Vagina (tissue), 2 donors: ENCODE measurements around the gene AEBP1. TPM values are rescaled to one million over a fixed set of nuclear protein-coding genes. Genes with fewer than 3 reads are reported as not detected.
A peak's percentile ranks its signal among the peaks of the same experiment; 100 is the strongest.

Experiments used
- DNase-seq, 2 donors: peaks; one replicate each; pipeline ENCODE4 v3.0.0-alpha.2; 2017; ENCODE audit errors: extremely low spot score in 2 of 2
- H3K27ac ChIP-seq: fragments of 200-600 bp; sonication (generic); one replicate; pipeline ENCODE4 v1.5.1; 2019
- H3K27me3 ChIP-seq: fragments of 200-600 bp; sonication (generic); one replicate; pipeline ENCODE4 v1.5.1; 2019
- H3K36me3 ChIP-seq, 2 donors: fragments of 200-600 bp; sonication (generic); one replicate each; pipeline ENCODE4 v1.5.1; 2017 to 2019
- H3K4me1 ChIP-seq: fragments of 200-600 bp; sonication (generic); one replicate; pipeline ENCODE4 v1.5.1; 2019
- H3K4me3 ChIP-seq, 2 donors: fragments of 200-600 bp; sonication (generic); 1 replicate in 1 of 2; 2 replicates in 1 of 2; pipeline ENCODE4 v1.5.1; 2016 to 2019
- H3K9me3 ChIP-seq: fragments of 200-600 bp; sonication (generic); one replicate; pipeline ENCODE4 v1.5.1; 2019
- POLR2A ChIP-seq, 2 donors: fragments of 450-650 bp; IDR thresholded peaks; one replicate each; pipeline ENCODE4 v1.6.1; 2017; ENCODE audit warnings: antibody characterized with exemption in 2 of 2, mild to moderate bottlenecking in 2 of 2, moderate library complexity in 2 of 2
- POLR2AphosphoS5 ChIP-seq, 2 donors: sonication (generic); formaldehyde crosslinking; IDR thresholded peaks; one replicate each; pipeline ENCODE4 v1.9.0; 2017; ENCODE audit warnings: antibody characterized with exemption in 2 of 2, mild to moderate bottlenecking in 2 of 2, low read depth in 1 of 2; ENCODE audit not compliant: insufficient read depth in 1 of 2
- intact Hi-C: fragments of 100-400 bp; cut with DNase I; formaldehyde crosslinking; loops from one replicate; pipeline ENCODE4 v1.15.1; 2023
- total RNA-seq: library from RNA; depleted of rRNA; stranded (reverse); fragments of >200 nt; gene quantifications from one replicate; pipeline ENCODE4 v1.2.3, GENCODE V29; 2016
- TF ChIP-seq, protein P1 (sequence below), 3 experiments: fragments of 450-650 bp in 2 of 3; fragments of 200-600 bp in 1 of 3; sonication (generic) in 1 of 3; IDR thresholded peaks; one replicate each; pipeline ENCODE4 v1.5.1; 2017 to 2019; ENCODE audit warnings: antibody characterized with exemption in 3 of 3, mild to moderate bottlenecking in 2 of 3, moderate library complexity in 2 of 3

The AEBP1 gene
- total RNA-seq, 1 donor from 2014 or later, result 321 TPM

DNA sequence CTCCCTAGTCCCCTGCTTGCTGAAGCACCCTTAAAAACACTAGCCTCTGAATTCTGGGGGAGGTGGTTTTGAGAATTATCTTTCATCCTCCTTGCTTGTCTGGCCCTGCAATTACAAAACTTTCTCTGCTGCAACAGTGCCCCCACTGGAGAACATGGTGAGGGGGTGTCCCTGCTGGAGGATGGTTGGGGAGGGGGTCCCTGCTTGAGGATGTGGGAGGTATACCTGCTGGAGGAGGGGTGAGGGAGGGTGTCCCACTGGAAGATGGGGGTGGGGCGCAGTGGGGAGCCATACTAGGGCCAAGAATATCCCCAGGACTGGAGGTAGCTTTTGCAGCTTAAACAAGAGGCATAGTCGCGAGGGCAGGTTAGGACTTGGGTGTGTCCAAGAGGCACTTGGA is 18.6 kb upstream of the AEBP1 start:
- Histone ChIP-seq H3K27me3 (no peaks in the 10 kb centered on the region), H3K4me1 (peaks cover 77% of the 10 kb centered on the region), H3K27ac (peak overlapping the region; percentile 79), H3K4me3 (no peak overlapping the region), H3K9me3 (no peaks in the 10 kb centered on the region), H3K36me3 (peaks cover 0 to 1% of the 10 kb centered on the region in 2 donors)
- TF ChIP-seq POLR2AphosphoS5 (IDR thresholded peaks at IDR 0.05; ENCODE audit: insufficient read depth in 1 of 2, low read depth in 1 of 2) (no peak), POLR2A (IDR thresholded peaks at IDR 0.05) (no peak)
- TF ChIP-seq, protein P1, sequence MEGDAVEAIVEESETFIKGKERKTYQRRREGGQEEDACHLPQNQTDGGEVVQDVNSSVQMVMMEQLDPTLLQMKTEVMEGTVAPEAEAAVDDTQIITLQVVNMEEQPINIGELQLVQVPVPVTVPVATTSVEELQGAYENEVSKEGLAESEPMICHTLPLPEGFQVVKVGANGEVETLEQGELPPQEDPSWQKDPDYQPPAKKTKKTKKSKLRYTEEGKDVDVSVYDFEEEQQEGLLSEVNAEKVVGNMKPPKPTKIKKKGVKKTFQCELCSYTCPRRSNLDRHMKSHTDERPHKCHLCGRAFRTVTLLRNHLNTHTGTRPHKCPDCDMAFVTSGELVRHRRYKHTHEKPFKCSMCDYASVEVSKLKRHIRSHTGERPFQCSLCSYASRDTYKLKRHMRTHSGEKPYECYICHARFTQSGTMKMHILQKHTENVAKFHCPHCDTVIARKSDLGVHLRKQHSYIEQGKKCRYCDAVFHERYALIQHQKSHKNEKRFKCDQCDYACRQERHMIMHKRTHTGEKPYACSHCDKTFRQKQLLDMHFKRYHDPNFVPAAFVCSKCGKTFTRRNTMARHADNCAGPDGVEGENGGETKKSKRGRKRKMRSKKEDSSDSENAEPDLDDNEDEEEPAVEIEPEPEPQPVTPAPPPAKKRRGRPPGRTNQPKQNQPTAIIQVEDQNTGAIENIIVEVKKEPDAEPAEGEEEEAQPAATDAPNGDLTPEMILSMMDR (IDR thresholded peaks at IDR 0.05), result no peak
- intact Hi-C loops, result no loop called here
- no peak for DNase-seq

DNA sequence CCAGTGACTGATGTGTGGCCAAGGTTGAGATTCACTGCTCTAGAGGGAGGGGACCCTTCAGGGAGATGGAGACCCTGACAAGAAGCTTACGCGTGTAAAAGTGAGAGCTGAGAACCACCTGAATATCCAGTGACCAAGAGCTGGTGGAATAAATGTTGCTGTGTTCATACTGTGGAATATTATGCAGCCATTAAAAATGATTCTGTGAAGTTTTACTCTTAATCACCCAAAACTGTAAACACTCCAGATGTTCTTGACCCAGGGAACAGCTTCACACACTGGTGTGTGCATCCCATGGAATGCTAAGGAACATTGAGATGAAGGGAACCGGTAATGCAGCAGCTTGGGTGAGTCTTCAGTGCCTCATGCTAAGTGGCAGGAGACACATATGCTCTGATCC is 17.5 kb upstream of the AEBP1 start:
- intact Hi-C loops, result no loop called here
- peak overlapping the region; percentile 79 for H3K27ac ChIP-seq
- no peaks in the 10 kb centered on the region for H3K9me3 ChIP-seq

DNA sequence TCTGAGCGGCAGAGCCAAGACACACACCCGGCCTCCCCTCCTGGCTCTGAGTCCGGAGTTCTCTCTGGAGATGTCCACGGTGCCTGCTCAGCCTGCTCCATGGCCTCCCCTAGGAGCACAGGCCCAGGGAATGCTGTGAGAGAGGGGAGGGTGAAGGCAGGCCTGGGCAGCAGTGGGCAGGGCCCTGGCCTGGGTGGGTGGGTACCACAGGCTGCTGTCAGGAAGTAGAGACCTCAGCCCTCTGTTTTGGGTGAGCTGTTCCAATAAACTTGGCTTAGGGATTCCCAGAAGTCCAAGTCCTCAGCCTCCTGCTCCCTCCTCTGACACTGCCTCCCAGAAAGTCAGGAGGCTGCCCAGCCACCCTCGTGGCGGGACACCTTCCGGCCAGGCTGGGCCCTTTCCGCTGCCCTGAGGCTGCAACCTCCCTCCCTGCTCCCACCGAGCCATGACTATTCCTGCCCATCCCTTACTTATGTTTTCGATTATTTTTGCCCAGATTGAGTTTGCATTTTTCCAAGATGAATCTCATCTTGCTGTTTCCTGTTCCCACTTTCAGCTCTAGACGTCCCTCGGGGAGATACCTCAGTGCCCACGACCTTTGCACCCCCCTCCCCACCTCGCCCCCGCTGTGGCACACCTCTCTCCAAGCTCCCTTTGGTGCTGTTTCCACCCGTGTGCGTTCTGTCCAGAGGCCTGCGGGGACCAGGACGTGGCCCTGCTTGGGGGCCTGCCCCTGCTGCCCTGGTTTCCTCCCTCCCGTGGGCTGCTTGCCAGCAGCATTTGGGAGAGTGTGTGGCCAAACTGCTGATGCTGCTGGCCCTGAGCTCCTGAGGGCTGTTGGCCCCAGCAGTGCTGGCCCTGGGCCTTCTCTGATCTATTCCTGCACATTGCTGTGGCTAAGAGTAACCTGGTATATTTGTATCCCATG is 16.0 kb upstream of the AEBP1 start:
- TF ChIP-seq, protein P1 (IDR thresholded peaks at IDR 0.05), result no peak
- TF ChIP-seq POLR2AphosphoS5 (IDR thresholded peaks at IDR 0.05; ENCODE audit: insufficient read depth in 1 of 2, low read depth in 1 of 2), result peak in 1 of 2 donors; percentile 80
- Histone ChIP-seq H3K9me3 (no peaks in the 10 kb centered on the region), H3K36me3 (no peaks in the 10 kb centered on the region), H3K27me3 (no peaks in the 10 kb centered on the region), H3K4me3 (no peak overlapping the region), H3K4me1 (peaks cover 63% of the 10 kb centered on the region), H3K27ac (peak overlapping the region; percentile 79)
- no peak for DNase-seq
- intact Hi-C loops, result no loop called here

More for the DNA sequence above, 17.5 kb upstream of the AEBP1 start:
- Histone ChIP-seq H3K4me3 (no peak overlapping the region), H3K4me1 (peaks cover 68% of the 10 kb centered on the region), H3K36me3 (no peaks in the 10 kb centered on the region), H3K27me3 (no peaks in the 10 kb centered on the region)
- TF ChIP-seq POLR2AphosphoS5 (IDR thresholded peaks at IDR 0.05; ENCODE audit: insufficient read depth in 1 of 2, low read depth in 1 of 2), result no peak
- no peak for TF ChIP-seq POLR2A (IDR thresholded peaks at IDR 0.05)
- TF ChIP-seq, protein P1 (IDR thresholded peaks at IDR 0.05), result no peak
- DNase-seq, result no peak

DNA sequence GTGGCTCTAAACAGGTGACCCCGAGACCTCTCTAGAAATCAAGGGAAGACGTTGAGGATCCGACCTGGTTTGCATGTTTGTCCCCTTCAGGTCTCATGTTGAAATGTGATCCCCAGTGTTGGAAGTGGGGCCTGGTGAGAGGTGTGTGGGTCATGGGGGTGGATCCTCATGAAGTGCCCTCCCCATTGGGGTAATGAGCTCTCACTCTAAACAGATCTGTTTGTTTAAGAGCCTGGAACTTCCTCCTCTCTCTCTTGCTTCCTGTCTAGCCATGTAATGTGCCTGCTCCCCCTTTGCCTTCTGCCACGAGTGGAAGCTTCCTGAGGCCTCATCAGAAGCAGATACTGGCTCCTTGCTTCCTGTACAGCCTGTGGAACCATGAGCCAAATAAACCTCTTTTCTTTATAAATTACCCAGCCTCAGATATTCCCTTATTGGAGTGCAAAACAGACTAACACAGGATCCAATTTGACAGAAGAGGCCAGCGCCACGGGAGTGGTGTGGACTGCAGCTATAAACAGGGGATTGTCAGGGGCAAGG is 11.0 kb upstream of the AEBP1 start:
- TF ChIP-seq, protein P1 (IDR thresholded peaks at IDR 0.05), result no peak
- no peak for TF ChIP-seq POLR2A (IDR thresholded peaks at IDR 0.05)
- TF ChIP-seq POLR2AphosphoS5 (IDR thresholded peaks at IDR 0.05; ENCODE audit: insufficient read depth in 1 of 2, low read depth in 1 of 2), result no peak
- Histone ChIP-seq H3K9me3 (no peaks in the 10 kb centered on the region), H3K27ac (peak overlapping the region; percentile 51), H3K4me1 (peaks cover 39% of the 10 kb centered on the region), H3K36me3 (no peaks in the 10 kb centered on the region), H3K4me3 (no peak overlapping the region), H3K27me3 (no peaks in the 10 kb centered on the region)
- intact Hi-C loops, result no loop called here
- no peak for DNase-seq

DNA sequence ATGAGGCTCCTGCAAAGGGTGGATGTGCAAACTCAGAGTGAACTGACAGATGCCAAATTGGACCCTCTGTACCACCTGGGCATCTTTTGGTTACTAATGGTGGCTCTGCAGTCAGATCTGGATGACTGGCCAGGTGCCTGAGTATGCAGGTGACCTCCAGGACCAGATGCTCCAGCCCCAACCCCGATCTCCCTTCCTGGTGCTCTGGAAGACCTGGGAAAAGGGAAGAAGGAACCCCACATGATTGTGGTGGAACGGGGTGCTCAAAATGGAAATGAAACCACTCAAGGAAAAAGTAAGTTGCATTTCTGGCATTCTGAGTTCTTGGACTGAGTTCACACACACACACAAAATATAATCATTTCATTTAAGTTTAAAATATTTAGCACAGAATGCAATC is 9.8 kb upstream of the AEBP1 start:
- no peak for DNase-seq
- Histone ChIP-seq H3K27me3 (no peaks in the 10 kb centered on the region), H3K27ac (peak overlapping the region; percentile 51), H3K4me1 (peaks cover 29% of the 10 kb centered on the region), H3K4me3 (no peak overlapping the region), H3K36me3 (no peaks in the 10 kb centered on the region), H3K9me3 (no peaks in the 10 kb centered on the region)
- TF ChIP-seq POLR2AphosphoS5 (IDR thresholded peaks at IDR 0.05; ENCODE audit: insufficient read depth in 1 of 2, low read depth in 1 of 2), result no peak
- no peak for TF ChIP-seq POLR2A (IDR thresholded peaks at IDR 0.05)
- TF ChIP-seq, protein P1 (IDR thresholded peaks at IDR 0.05), result no peak
- intact Hi-C loops, result no loop called here
